Measurements from ENCODE around the gene MRM1. TPM values are rescaled to one million over a fixed set of nuclear protein-coding genes. Genes with fewer than 3 reads are reported as not detected.

Gene MRM1
- total RNA-seq, 1 experiment from 2014 or later, result 16.5 TPM

DNA sequence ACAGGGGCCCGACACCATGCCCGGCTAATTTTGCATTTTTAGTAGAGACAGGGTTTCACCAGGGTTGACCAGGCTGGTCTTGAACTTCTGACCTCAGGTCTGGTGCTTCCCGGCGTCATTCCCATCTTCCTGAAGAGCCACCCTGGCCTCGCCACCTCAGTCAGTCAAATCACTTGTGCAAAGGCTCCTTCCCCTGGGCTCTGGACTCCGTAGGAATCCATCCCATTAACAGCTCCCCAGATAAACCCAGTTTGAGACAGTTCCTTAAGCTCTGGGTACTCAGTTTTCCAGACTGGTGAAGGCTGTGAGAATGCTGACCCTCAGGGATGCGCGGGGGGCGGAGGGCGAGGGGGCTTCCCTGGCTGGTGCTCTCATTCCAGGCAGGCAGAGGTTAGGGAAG, 39.5 kb downstream of the MRM1 start (continued):
- TF ChIP-seq, protein P1, sequence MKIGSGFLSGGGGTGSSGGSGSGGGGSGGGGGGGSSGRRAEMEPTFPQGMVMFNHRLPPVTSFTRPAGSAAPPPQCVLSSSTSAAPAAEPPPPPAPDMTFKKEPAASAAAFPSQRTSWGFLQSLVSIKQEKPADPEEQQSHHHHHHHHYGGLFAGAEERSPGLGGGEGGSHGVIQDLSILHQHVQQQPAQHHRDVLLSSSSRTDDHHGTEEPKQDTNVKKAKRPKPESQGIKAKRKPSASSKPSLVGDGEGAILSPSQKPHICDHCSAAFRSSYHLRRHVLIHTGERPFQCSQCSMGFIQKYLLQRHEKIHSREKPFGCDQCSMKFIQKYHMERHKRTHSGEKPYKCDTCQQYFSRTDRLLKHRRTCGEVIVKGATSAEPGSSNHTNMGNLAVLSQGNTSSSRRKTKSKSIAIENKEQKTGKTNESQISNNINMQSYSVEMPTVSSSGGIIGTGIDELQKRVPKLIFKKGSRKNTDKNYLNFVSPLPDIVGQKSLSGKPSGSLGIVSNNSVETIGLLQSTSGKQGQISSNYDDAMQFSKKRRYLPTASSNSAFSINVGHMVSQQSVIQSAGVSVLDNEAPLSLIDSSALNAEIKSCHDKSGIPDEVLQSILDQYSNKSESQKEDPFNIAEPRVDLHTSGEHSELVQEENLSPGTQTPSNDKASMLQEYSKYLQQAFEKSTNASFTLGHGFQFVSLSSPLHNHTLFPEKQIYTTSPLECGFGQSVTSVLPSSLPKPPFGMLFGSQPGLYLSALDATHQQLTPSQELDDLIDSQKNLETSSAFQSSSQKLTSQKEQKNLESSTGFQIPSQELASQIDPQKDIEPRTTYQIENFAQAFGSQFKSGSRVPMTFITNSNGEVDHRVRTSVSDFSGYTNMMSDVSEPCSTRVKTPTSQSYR (CRISPR knock-in tag; IDR thresholded peaks at IDR 0.05), result no peak

DNA sequence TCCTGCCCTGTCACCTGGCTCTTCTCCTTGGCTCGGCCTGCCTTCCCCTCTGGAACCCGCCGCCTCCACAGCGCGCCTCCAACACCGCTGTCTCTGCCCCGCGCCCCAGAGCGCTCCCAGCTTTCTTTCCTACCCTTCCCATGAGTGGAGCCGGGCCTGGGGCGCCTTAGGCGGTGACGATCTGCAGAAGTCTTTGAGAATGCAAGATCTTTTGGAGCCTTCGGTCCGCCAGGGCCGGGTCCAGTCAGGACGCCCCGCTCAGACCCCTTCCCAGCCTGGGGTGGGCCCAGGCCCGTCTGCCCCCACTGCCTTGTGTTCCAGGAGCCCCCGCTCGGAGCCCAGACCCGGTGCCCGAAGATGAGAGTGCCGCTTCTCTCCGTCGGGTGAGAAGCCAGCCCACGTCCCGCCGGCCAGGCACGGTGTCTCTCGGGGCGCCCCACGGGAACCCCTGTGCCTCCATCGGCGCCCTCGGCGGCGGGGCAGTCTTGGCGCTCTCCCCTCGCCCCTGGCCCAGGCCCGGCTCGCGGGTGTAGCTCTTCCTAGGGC, 40.0 kb downstream of the MRM1 start:
- H3K27ac Mint-ChIP-seq, result no peak overlapping the region
- no peaks in the 10 kb centered on the region for H3K36me3 Mint-ChIP-seq
- H3K27me3 Mint-ChIP-seq (ENCODE audit: low read depth), result peaks cover 63% of the 10 kb centered on the region
- TF ChIP-seq RELA (CRISPR knock-in tag; IDR thresholded peaks at IDR 0.05; ENCODE audit: borderline replicate concordance) (0 out of 2 replicates have a peak, but pooled peaks have one; percentile 60), ZNF416 (CRISPR knock-in tag; IDR thresholded peaks at IDR 0.05) (0 out of 2 replicates have a peak, but pooled peaks have one; percentile 33), RORB (CRISPR knock-in tag; IDR thresholded peaks at IDR 0.05) (no peak), ETV6 (CRISPR knock-in tag; IDR thresholded peaks at IDR 0.05) (0 out of 2 replicates have a peak, but pooled peaks have one; percentile 25)
- peak overlapping the region; percentile 76 for H3K4me3 Mint-ChIP-seq
- DNase-seq (ENCODE audit: low spot score) (peak; percentile 58), ATAC-seq (peak; percentile 80)
- H3K4me1 Mint-ChIP-seq, result peaks cover 23% of the 10 kb centered on the region
- no peaks in the 10 kb centered on the region for H3K9me3 Mint-ChIP-seq
- ChIA-PET CTCF (interaction anchor here (0.9 to 1.6 kb wide), 7 partner anchors 15 to 406 kb away, joined by 4 to 11 read pairs (median 6); no protein-coding TSS in a partner anchor), POLR2A (interaction anchor here (0.6 to 1.1 kb wide), 2 partner anchors 10 to 38 kb away, joined by 3 read pairs; no protein-coding TSS in a partner anchor)

DNA sequence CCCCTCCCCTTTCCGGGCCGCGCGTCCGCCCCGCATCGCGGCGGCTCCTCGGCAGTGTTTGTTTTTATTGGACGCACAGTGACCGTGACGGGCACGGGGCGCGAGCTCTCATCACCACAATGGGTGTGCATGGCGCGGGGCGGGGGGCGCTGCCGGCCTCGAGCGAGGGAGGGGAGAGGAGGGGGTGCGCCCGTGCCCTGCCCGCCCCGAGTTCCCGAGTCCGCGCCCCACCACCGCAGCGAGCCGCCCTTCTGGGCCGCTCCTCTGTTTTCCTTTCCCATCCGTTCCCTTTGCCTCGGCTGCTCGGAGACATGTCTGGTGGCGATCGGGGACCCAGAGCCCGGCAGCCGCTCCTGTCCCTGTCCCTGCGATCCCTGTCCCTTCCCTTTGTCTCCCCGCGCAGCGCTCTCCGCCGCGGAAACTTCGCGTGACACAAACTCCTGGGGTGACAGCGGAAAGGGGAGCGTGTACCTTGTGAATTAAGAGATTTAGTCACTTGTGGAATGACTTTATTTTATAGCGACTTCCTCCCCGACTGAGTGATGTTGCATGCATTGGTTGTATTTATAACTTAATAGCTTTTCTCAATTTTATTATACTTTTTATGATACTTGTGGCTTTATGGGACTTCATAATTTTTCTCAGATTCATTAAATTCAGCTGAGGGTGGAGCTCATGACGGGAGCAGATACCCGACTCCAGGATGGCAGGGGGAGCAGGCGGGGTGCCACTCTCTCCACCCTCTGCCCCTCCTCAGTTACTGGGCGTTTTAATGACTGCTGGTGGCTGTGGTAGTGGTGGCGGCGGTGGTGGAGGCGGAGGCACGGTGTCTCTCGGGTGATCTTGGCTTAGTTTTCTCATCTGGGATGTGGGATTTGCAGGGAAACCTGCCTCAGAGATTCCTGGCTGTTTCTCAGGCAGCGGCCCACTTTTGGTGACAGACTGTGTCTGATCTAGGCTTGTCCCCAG, 40.8 kb downstream of the MRM1 start:
- ChIA-PET POLR2A (interaction anchor here (1.1 kb wide), 1 partner anchor 9 kb away, joined by 3 read pairs; no protein-coding TSS in a partner anchor), CTCF (interaction anchor here (0.9 to 1.6 kb wide), 9 partner anchors 13 to 406 kb away, joined by 3 to 11 read pairs (median 4); no protein-coding TSS in a partner anchor)
- Mint-ChIP-seq H3K9me3 (no peaks in the 10 kb centered on the region), H3K4me1 (peaks cover 23% of the 10 kb centered on the region), H3K27ac (no peak overlapping the region), H3K36me3 (no peaks in the 10 kb centered on the region), H3K27me3 (ENCODE audit: low read depth) (peaks cover 63% of the 10 kb centered on the region), H3K4me3 (peak overlapping the region; percentile 76)
- ATAC-seq (peak; percentile 55), DNase-seq (ENCODE audit: low spot score) (peak; percentile 46)
- TF ChIP-seq, protein P2, sequence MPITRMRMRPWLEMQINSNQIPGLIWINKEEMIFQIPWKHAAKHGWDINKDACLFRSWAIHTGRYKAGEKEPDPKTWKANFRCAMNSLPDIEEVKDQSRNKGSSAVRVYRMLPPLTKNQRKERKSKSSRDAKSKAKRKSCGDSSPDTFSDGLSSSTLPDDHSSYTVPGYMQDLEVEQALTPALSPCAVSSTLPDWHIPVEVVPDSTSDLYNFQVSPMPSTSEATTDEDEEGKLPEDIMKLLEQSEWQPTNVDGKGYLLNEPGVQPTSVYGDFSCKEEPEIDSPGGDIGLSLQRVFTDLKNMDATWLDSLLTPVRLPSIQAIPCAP (CRISPR knock-in tag; IDR thresholded peaks at IDR 0.05), result no peak
- peak; percentile 85 for TF ChIP-seq ZNF317 (CRISPR knock-in tag; IDR thresholded peaks at IDR 0.05; ENCODE audit: borderline replicate concordance, low read depth)

DNA sequence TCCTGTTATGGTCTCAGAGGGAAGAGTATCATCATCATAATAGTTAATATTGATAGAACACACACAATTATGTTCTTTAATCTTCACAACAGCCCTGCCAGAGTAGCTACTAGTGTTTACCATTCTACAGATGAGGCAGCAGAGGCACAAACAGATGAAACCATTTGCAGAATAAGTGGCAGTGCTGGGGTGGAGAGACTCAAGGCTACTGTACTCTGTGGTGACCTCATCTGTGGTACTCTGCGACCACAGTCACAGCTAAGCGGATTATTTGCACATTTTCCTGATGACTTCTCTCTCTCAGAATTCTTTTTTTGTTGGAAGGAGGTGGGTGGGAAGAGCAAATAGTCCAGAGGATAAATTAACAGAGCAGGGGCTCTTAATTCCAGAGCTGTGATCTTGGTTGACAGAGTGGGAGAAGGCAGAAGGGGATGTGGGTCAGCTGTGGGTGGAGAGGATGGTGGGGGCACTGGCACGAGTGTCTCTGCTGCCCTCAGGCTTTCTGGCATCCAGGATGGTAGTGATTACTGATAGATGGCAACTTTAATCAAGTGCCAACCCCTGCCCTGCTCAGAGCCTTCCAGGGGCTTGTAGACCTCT, 41.8 kb downstream of the MRM1 start:
- H3K4me3 Mint-ChIP-seq, result peak overlapping the region; percentile 76
- no peaks in the 10 kb centered on the region for H3K9me3 Mint-ChIP-seq
- no peak overlapping the region for H3K27ac Mint-ChIP-seq
- peaks cover 23% of the 10 kb centered on the region for H3K4me1 Mint-ChIP-seq
- ChIA-PET POLR2A (no interaction called here), CTCF (interaction anchor here (1.0 to 1.4 kb wide), 2 partner anchors 14 to 112 kb away, joined by 3 to 4 read pairs; no protein-coding TSS in a partner anchor)
- ATAC-seq, result no peak
- peaks cover 63% of the 10 kb centered on the region for H3K27me3 Mint-ChIP-seq (ENCODE audit: low read depth)
- no peak for DNase-seq (ENCODE audit: low spot score)
- H3K36me3 Mint-ChIP-seq, result no peaks in the 10 kb centered on the region
- TF ChIP-seq GABPB1 (CRISPR knock-in tag; IDR thresholded peaks at IDR 0.05) (no peak), HMGA2 (CRISPR knock-in tag; IDR thresholded peaks at IDR 0.05) (no peak), NR2C2 (CRISPR knock-in tag; IDR thresholded peaks at IDR 0.05) (no peak), ZNF232 (CRISPR knock-in tag; IDR thresholded peaks at IDR 0.05) (no peak), ZBTB21 (CRISPR knock-in tag; IDR thresholded peaks at IDR 0.05; ENCODE audit: borderline replicate concordance) (no peak), TEAD4 (CRISPR knock-in tag; IDR thresholded peaks at IDR 0.05) (no peak), JAZF1 (CRISPR knock-in tag; IDR thresholded peaks at IDR 0.05) (no peak), CREB1 (CRISPR knock-in tag; IDR thresholded peaks at IDR 0.05) (no peak), MXD4 (CRISPR knock-in tag; IDR thresholded peaks at IDR 0.05; ENCODE audit: borderline replicate concordance) (no peak)
- TF ChIP-seq, protein P3, sequence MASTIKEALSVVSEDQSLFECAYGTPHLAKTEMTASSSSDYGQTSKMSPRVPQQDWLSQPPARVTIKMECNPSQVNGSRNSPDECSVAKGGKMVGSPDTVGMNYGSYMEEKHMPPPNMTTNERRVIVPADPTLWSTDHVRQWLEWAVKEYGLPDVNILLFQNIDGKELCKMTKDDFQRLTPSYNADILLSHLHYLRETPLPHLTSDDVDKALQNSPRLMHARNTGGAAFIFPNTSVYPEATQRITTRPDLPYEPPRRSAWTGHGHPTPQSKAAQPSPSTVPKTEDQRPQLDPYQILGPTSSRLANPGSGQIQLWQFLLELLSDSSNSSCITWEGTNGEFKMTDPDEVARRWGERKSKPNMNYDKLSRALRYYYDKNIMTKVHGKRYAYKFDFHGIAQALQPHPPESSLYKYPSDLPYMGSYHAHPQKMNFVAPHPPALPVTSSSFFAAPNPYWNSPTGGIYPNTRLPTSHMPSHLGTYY (CRISPR knock-in tag; IDR thresholded peaks at IDR 0.05), result no peak
- TF ChIP-seq, protein P4, sequence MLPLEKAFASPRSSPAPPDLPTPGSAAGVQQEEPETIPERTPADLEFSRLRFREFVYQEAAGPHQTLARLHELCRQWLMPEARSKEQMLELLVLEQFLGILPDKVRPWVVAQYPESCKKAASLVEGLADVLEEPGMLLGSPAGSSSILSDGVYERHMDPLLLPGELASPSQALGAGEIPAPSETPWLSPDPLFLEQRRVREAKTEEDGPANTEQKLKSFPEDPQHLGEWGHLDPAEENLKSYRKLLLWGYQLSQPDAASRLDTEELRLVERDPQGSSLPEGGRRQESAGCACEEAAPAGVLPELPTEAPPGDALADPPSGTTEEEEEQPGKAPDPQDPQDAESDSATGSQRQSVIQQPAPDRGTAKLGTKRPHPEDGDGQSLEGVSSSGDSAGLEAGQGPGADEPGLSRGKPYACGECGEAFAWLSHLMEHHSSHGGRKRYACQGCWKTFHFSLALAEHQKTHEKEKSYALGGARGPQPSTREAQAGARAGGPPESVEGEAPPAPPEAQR (CRISPR knock-in tag; IDR thresholded peaks at IDR 0.05), result no peak
- TF ChIP-seq, protein P5, sequence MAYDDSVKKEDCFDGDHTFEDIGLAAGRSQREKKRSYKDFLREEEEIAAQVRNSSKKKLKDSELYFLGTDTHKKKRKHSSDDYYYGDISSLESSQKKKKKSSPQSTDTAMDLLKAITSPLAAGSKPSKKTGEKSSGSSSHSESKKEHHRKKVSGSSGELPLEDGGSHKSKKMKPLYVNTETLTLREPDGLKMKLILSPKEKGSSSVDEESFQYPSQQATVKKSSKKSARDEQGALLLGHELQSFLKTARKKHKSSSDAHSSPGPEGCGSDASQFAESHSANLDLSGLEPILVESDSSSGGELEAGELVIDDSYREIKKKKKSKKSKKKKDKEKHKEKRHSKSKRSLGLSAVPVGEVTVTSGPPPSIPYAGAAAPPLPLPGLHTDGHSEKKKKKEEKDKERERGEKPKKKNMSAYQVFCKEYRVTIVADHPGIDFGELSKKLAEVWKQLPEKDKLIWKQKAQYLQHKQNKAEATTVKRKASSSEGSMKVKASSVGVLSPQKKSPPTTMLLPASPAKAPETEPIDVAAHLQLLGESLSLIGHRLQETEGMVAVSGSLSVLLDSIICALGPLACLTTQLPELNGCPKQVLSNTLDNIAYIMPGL (CRISPR knock-in tag; IDR thresholded peaks at IDR 0.05), result no peak

All from WTC11 (cell line).